GM19397 (cell line): ENCODE results near the gene AP2B1.
"Not testable (repeated sequence)": the region's sequence is repeated elsewhere in the genome, so short reads cannot be mapped to it uniquely, and the experiment has no call there.

ENCODE experiments used
- ATAC-seq: cut with Tn5 transposase; IDR thresholded peaks from one replicate; pipeline ENCODE4 v1.9.1; 2021; ENCODE audit warnings: mild to moderate bottlenecking, moderate library complexity; ENCODE audit not compliant: unreplicated experiment

The AP2B1 gene

GRCh38 chr17:35694906-35695305, 107.8 kb downstream of the AP2B1 start:
- no peak for ATAC-seq

- ATAC-seq, result no peak
Measured at GRCh38 chr17:35695613-35696012, 108.5 kb downstream of the AP2B1 start.

GRCh38 chr17:35698800-35699199, 111.7 kb downstream of the AP2B1 start:
- no peak for ATAC-seq

GRCh38 chr17:35700150-35700549, 113.0 kb downstream of the AP2B1 start:
- ATAC-seq, result no peak

GRCh38 chr17:35701491-35701890, 114.4 kb downstream of the AP2B1 start:
- ATAC-seq, result no peak

GRCh38 chr17:35703308-35703707, 116.2 kb downstream of the AP2B1 start:
- not testable (repeated sequence) for ATAC-seq

- no peak for ATAC-seq
Measured at GRCh38 chr17:35705230-35705629, 118.1 kb downstream of the AP2B1 start.

GRCh38 chr17:35705705-35706104, 118.6 kb downstream of the AP2B1 start:
- no peak for ATAC-seq

- ATAC-seq, result no peak
Measured at GRCh38 chr17:35708149-35708548, 121.0 kb downstream of the AP2B1 start.

GRCh38 chr17:35708951-35709350, 121.8 kb downstream of the AP2B1 start:
- ATAC-seq, result no peak

GRCh38 chr17:35709874-35710273, 122.8 kb downstream of the AP2B1 start:
- no peak for ATAC-seq

GRCh38 chr17:35710950-35711349, 123.8 kb downstream of the AP2B1 start:
- no peak for ATAC-seq

GRCh38 chr17:35713069-35713728, 126.1 kb downstream of the AP2B1 start:
- ATAC-seq, result no peak

GRCh38 chr17:35714988-35715387, 127.9 kb downstream of the AP2B1 start:
- ATAC-seq, result no peak

GRCh38 chr17:35715416-35715815, 128.3 kb downstream of the AP2B1 start:
- ATAC-seq, result no peak

GRCh38 chr17:35716173-35716572, 129.1 kb downstream of the AP2B1 start:
- no peak for ATAC-seq

- no peak for ATAC-seq
Measured at GRCh38 chr17:35716897-35717465, 129.9 kb downstream of the AP2B1 start.

- ATAC-seq, result no peak
Measured at GRCh38 chr17:35717475-35717874, 130.4 kb downstream of the AP2B1 start.

- ATAC-seq, result no peak
Measured at GRCh38 chr17:35723735-35724134, 136.6 kb downstream of the AP2B1 start.

GRCh38 chr17:35725058-35725457, 137.9 kb downstream of the AP2B1 start:
- ATAC-seq, result no peak

GRCh38 chr17:35725802-35726126, 138.6 kb downstream of the AP2B1 start:
- ATAC-seq, result no peak

GRCh38 chr17:35726127-35726952, 139.2 kb downstream of the AP2B1 start:
- ATAC-seq, result no peak
